Hematopoietic multipotent progenitor cell treated with erythropoietin and hydrocortisone succinate and interleukin-3 and kit ligand, for 4 days (in vitro differentiated cells): Measurements from ENCODE around the gene IGFN1.
A peak's percentile ranks its signal among the peaks of the same experiment; 100 is the strongest.
"Not testable (repeated sequence)": the region's sequence is repeated elsewhere in the genome, so short reads cannot be mapped to it uniquely, and the experiment has no call there.

Experiments
- DNase-seq: peaks from one replicate; pipeline ENCODE4 v3.0.0-alpha.2; 2015

IGFN1 gene

GRCh38 chr1:201251411-201251810, 60.8 kb downstream of the IGFN1 start:
- no peak for DNase-seq

GRCh38 chr1:201251851-201252430, 61.3 kb downstream of the IGFN1 start:
- DNase-seq, result no peak

- no peak for DNase-seq
Observed at GRCh38 chr1:201252944-201253371, 62.3 kb downstream of the IGFN1 start.

- no peak for DNase-seq
Observed at GRCh38 chr1:201253411-201253810, 62.8 kb downstream of the IGFN1 start.

GRCh38 chr1:201253906-201254624, 63.4 kb downstream of the IGFN1 start:
- DNase-seq, result no peak

- peak; percentile 62 for DNase-seq
Observed at GRCh38 chr1:201254625-201255478, 64.2 kb downstream of the IGFN1 start.

- DNase-seq, result no peak
Observed at GRCh38 chr1:201255479-201256362, 65.1 kb downstream of the IGFN1 start.

- not testable (repeated sequence) for DNase-seq
Observed at GRCh38 chr1:201258132-201258531, 67.5 kb downstream of the IGFN1 start.

GRCh38 chr1:201258763-201259230, 68.2 kb downstream of the IGFN1 start:
- DNase-seq, result no peak

GRCh38 chr1:201259476-201260235, 69.0 kb downstream of the IGFN1 start:
- no peak for DNase-seq

- no peak for DNase-seq
Observed at GRCh38 chr1:201260236-201260590, 69.6 kb downstream of the IGFN1 start.

- no peak for DNase-seq
Observed at GRCh38 chr1:201260648-201261311, 70.2 kb downstream of the IGFN1 start.

GRCh38 chr1:201261771-201262547, 71.3 kb downstream of the IGFN1 start:
- no peak for DNase-seq

- no peak for DNase-seq
Observed at GRCh38 chr1:201262963-201263608, 72.5 kb downstream of the IGFN1 start.

GRCh38 chr1:201264072-201264471, 73.4 kb downstream of the IGFN1 start:
- DNase-seq, result no peak

GRCh38 chr1:201264554-201264953, 73.9 kb downstream of the IGFN1 start:
- DNase-seq, result no peak

- DNase-seq, result no peak
Observed at GRCh38 chr1:201265756-201266155, 75.1 kb downstream of the IGFN1 start.

- no peak for DNase-seq
Observed at GRCh38 chr1:201266276-201266675, 75.7 kb downstream of the IGFN1 start.

GRCh38 chr1:201266774-201267173, 76.2 kb downstream of the IGFN1 start:
- peak; percentile 14 for DNase-seq
